ENCODE data around the gene RABGAP1L.

RABGAP1L gene

GRCh38 chr1:174204697-174205308, 45.5 kb downstream of the RABGAP1L start:
- ChIA-PET CTCF (interaction anchor here (0.6 kb wide), 1 partner anchor 1549 kb away, joined by 3 read pairs; no protein-coding TSS in a partner anchor), POLR2A (ENCODE audit: low non-redundant PET) (no interaction called here)
- DNase-seq (ENCODE audit: low spot score): no peak
- H3K27ac ChIP-seq: no peak overlapping the region
- TF ChIP-seq, protein P1, sequence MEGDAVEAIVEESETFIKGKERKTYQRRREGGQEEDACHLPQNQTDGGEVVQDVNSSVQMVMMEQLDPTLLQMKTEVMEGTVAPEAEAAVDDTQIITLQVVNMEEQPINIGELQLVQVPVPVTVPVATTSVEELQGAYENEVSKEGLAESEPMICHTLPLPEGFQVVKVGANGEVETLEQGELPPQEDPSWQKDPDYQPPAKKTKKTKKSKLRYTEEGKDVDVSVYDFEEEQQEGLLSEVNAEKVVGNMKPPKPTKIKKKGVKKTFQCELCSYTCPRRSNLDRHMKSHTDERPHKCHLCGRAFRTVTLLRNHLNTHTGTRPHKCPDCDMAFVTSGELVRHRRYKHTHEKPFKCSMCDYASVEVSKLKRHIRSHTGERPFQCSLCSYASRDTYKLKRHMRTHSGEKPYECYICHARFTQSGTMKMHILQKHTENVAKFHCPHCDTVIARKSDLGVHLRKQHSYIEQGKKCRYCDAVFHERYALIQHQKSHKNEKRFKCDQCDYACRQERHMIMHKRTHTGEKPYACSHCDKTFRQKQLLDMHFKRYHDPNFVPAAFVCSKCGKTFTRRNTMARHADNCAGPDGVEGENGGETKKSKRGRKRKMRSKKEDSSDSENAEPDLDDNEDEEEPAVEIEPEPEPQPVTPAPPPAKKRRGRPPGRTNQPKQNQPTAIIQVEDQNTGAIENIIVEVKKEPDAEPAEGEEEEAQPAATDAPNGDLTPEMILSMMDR (conservative IDR thresholded peaks at IDR 0.05; ENCODE audit: low read depth): no peak

- no peak for DNase-seq (ENCODE audit: low spot score)
- no peak overlapping the region for H3K27ac ChIP-seq
- ChIA-PET POLR2A (ENCODE audit: low non-redundant PET) (no interaction called here), CTCF (interaction anchor here (1.8 kb wide), 1 partner anchor 11 kb away, joined by 7 read pairs; no protein-coding TSS in a partner anchor)
- TF ChIP-seq, protein P1 (conservative IDR thresholded peaks at IDR 0.05; ENCODE audit: low read depth): no peak
These were observed 47.0 kb downstream of the RABGAP1L start for GRCh38 chr1:174206148-174206836.

DNA sequence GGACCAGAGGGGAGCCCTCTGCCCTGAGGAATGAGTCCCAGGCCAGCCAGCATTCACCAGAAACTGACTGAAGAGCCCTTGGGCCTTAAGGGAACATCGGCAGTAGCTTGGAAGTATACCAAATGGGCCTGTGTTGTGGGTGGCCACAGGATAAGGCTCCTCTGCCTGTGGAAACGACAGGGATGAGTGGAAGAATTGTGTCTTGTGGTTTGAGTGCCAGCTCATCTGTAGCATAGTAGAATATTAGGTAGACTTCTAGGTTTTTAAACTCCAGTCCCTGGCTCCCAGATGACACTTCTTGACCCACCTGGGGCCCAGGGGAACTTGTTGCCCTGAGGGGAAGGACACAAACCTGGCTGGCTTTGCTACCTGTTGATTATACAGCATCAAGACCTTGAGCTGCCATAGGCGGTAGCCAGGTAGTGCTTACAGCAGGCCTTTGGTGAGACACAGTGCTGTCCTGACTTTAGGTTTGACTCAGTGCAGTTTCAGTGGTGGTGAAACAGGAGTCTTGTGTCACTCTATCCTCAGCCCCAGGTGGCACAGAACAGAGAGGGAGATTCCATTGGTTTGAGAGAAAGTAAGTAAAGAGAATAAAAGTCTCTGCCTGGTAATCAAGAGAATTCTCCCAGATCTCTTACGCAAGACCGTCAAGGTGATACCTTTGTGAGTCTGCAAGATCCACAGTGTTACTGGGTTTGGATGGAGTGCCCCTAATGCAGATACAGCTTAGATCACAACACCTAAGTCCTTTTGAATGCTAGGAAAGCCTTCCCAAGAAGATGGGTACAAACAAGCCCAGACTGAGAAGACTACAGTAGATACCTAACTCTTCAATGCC, 50.2 kb downstream of the RABGAP1L start:
- no peak for DNase-seq (ENCODE audit: low spot score)
- ChIA-PET CTCF (interaction anchor here (0.6 kb wide), 1 partner anchor 34 kb away, joined by 3 read pairs; no protein-coding TSS in a partner anchor), POLR2A (ENCODE audit: low non-redundant PET) (no interaction called here)
- H3K27ac ChIP-seq: no peak overlapping the region
- TF ChIP-seq, protein P1 (conservative IDR thresholded peaks at IDR 0.05; ENCODE audit: low read depth): no peak

GRCh38 chr1:174211486-174211885, 52.2 kb downstream of the RABGAP1L start:
- CTCF ChIA-PET: no interaction called here

DNA sequence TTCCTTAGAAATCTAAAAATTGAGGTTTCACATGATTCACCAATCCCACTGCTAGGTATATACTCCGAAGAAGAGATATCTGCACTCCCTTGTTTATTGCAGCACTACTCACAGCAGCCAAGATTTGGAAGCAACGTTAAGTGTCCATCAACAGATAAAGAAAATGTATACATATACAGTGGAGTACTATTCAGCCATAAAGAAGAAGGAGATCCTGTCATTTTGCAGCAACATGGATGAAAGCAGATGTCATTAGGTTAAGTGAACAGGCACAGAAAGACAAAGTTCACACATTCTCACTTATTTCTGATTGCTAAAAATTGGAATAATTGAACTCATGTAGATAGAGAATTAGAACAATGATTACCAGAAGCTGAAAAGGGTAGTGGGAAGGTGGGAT, 56.4 kb downstream of the RABGAP1L start:
- ChIA-PET CTCF (no interaction called here), POLR2A (ENCODE audit: low non-redundant PET) (no interaction called here)
- DNase-seq (ENCODE audit: low spot score): no peak
- TF ChIP-seq, protein P1 (conservative IDR thresholded peaks at IDR 0.05; ENCODE audit: low read depth): no peak
- no peak overlapping the region for H3K27ac ChIP-seq

More at GRCh38 chr1:174211486-174211885, 52.2 kb downstream of the RABGAP1L start:
- TF ChIP-seq, protein P1 (conservative IDR thresholded peaks at IDR 0.05; ENCODE audit: low read depth): no peak
- H3K27ac ChIP-seq: no peak overlapping the region
- POLR2A ChIA-PET (ENCODE audit: low non-redundant PET): no interaction called here
- no peak for DNase-seq (ENCODE audit: low spot score)

- H3K27ac ChIP-seq: no peak overlapping the region
- POLR2A ChIA-PET (ENCODE audit: low non-redundant PET): no interaction called here
- no peak for DNase-seq (ENCODE audit: low spot score)
- TF ChIP-seq, protein P1 (conservative IDR thresholded peaks at IDR 0.05; ENCODE audit: low read depth): no peak
- CTCF ChIA-PET: interaction anchor here (0.6 to 1.3 kb wide), 9 partner anchors 10 to 124 kb away, joined by 3 to 7 read pairs (median 4); no protein-coding TSS in a partner anchor
These were observed 57.9 kb downstream of the RABGAP1L start for GRCh38 chr1:174217248-174217647.

Measured in RWPE1 (cell line).